ENCODE results near the gene ZMIZ1. TPM values are rescaled to one million over a fixed set of nuclear protein-coding genes. Genes with fewer than 3 reads are reported as not detected.

Gene ZMIZ1
- total RNA-seq, 1 experiment from 2014 or later: 42.3 TPM

GRCh38 chr10:79340646-79341244, 272.0 kb downstream of the ZMIZ1 start:
- no peaks in the 10 kb centered on the region for H3K36me3 Mint-ChIP-seq (ENCODE audit: insufficient read depth, unreplicated experiment)
- no peak overlapping the region for H3K27ac Mint-ChIP-seq (ENCODE audit: unreplicated experiment)

DNA sequence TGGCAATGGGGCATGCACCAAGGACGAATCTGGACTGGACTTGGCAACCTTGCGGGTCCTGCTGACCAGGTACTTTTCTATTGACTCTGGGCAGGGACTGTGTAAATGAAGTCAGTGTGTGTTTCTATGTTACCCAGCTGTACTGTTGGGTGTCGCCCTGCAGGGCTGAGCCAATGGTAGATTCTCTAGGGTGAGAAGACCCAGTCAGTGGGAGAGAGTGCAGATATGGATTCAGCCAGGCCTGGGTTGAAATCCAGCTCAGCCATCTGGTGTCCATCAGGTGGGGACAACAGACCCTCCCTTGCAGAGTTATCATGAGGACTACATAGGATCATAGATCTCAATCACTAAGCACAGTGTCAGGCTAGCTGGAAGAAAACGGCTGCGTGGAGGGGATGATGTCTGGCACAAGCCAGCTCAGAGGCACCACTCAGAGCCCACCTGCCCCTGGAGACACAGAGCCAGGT, 273.6 kb downstream of the ZMIZ1 start:
- no peak for DNase-seq
- no peaks in the 10 kb centered on the region for H3K27me3 Mint-ChIP-seq (ENCODE audit: insufficient read depth, unreplicated experiment)
- TF ChIP-seq, protein P1, sequence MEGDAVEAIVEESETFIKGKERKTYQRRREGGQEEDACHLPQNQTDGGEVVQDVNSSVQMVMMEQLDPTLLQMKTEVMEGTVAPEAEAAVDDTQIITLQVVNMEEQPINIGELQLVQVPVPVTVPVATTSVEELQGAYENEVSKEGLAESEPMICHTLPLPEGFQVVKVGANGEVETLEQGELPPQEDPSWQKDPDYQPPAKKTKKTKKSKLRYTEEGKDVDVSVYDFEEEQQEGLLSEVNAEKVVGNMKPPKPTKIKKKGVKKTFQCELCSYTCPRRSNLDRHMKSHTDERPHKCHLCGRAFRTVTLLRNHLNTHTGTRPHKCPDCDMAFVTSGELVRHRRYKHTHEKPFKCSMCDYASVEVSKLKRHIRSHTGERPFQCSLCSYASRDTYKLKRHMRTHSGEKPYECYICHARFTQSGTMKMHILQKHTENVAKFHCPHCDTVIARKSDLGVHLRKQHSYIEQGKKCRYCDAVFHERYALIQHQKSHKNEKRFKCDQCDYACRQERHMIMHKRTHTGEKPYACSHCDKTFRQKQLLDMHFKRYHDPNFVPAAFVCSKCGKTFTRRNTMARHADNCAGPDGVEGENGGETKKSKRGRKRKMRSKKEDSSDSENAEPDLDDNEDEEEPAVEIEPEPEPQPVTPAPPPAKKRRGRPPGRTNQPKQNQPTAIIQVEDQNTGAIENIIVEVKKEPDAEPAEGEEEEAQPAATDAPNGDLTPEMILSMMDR (IDR thresholded peaks at IDR 0.05; ENCODE audit: insufficient read depth in 1 of 2, low read depth in 1 of 2, low read length in 1 of 2, severe bottlenecking in 1 of 2, unreplicated experiment in 1 of 2): no peak
- Histone ChIP-seq H3K27me3 (replicated peaks; ENCODE audit: control insufficient read depth, insufficient read depth, low read length) (no peaks in the 10 kb centered on the region), H3K4me1 (no peaks in the 10 kb centered on the region), H3K9me3 (no peaks in the 10 kb centered on the region), H3K36me3 (ENCODE audit: control insufficient read depth, insufficient read depth, low read length) (no peaks in the 10 kb centered on the region), H3K4me3 (ENCODE audit: low read depth, low read length) (no peak overlapping the region)
- H3K4me3 Mint-ChIP-seq (ENCODE audit: unreplicated experiment): no peak overlapping the region
- H3K27ac Mint-ChIP-seq (ENCODE audit: unreplicated experiment): no peak overlapping the region
- POLR2A ChIA-PET: no interaction called here
- no peaks in the 10 kb centered on the region for H3K4me1 Mint-ChIP-seq (ENCODE audit: low read depth, unreplicated experiment)
- no peaks in the 10 kb centered on the region for H3K36me3 Mint-ChIP-seq (ENCODE audit: insufficient read depth, unreplicated experiment)
- BruUV-seq (replicated peaks): no TSS peak
- intact Hi-C loops (cut with micrococcal nuclease; ENCODE audit: unreplicated experiment): no loop called here
- CTCF ChIA-PET: no interaction called here
- no peaks in the 10 kb centered on the region for H3K9me3 Mint-ChIP-seq (ENCODE audit: unreplicated experiment)

More at GRCh38 chr10:79340646-79341244, 272.0 kb downstream of the ZMIZ1 start:
- no peak overlapping the region for H3K4me3 Mint-ChIP-seq (ENCODE audit: unreplicated experiment)
- no peaks in the 10 kb centered on the region for H3K4me1 Mint-ChIP-seq (ENCODE audit: low read depth, unreplicated experiment)
- H3K9me3 Mint-ChIP-seq (ENCODE audit: unreplicated experiment): no peaks in the 10 kb centered on the region
- ChIA-PET CTCF (no interaction called here), POLR2A (no interaction called here)
- TF ChIP-seq, protein P1 (IDR thresholded peaks at IDR 0.05; ENCODE audit: insufficient read depth in 1 of 2, low read depth in 1 of 2, low read length in 1 of 2, severe bottlenecking in 1 of 2, unreplicated experiment in 1 of 2): no peak
- H3K27me3 Mint-ChIP-seq (ENCODE audit: insufficient read depth, unreplicated experiment): no peaks in the 10 kb centered on the region
- Histone ChIP-seq H3K4me1 (no peaks in the 10 kb centered on the region), H3K4me3 (ENCODE audit: low read depth, low read length) (no peak overlapping the region), H3K36me3 (ENCODE audit: control insufficient read depth, insufficient read depth, low read length) (no peaks in the 10 kb centered on the region), H3K27me3 (replicated peaks; ENCODE audit: control insufficient read depth, insufficient read depth, low read length) (no peaks in the 10 kb centered on the region), H3K9me3 (no peaks in the 10 kb centered on the region)
- intact Hi-C loops (cut with micrococcal nuclease; ENCODE audit: unreplicated experiment): no loop called here
- DNase-seq: no peak
- BruUV-seq (replicated peaks): no TSS peak

DNA sequence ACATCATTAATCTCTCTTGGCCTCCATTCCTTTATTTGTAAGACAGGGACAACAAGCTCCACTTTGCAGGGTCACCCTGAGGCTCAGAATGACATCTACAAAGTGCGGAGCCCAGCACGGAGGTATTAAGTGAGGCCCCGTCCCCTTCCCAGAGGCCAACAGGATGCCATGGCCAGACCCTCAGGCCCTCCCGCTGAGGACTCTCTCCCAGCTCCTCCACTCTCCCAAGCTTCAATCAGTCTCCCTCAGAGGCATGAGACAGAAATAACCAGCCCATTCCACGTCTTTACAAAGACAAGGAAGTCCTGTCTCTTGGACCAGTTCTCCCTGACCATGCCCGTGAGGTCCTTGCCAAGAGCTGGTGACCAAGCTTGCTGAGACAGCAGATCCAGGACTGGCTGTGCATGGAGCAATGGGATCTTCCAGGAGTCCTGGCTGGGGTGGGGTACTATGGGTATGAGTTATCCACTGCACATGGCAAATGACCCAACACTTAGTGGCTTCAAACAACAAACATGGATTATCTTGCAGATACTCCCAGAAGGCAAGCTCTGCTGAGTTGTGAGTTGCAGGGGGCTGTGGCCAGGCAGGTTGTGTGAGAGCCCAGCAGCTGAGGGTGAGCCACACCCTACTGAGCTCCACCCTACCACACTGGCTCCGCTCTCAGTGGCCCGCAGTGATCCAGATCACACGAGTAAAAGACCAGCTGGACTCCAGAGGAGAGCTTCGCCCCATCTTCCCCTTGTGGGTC, 274.2 kb downstream of the ZMIZ1 start:
- Histone ChIP-seq H3K36me3 (ENCODE audit: control insufficient read depth, insufficient read depth, low read length) (no peaks in the 10 kb centered on the region), H3K4me1 (no peaks in the 10 kb centered on the region), H3K27me3 (replicated peaks; ENCODE audit: control insufficient read depth, insufficient read depth, low read length) (no peaks in the 10 kb centered on the region), H3K4me3 (ENCODE audit: low read depth, low read length) (no peak overlapping the region), H3K9me3 (no peaks in the 10 kb centered on the region)
- POLR2A ChIA-PET: no interaction called here
- no peaks in the 10 kb centered on the region for H3K4me1 Mint-ChIP-seq (ENCODE audit: low read depth, unreplicated experiment)
- CTCF ChIA-PET: interaction anchor here (1.8 kb wide), 1 partner anchor 16 kb away, joined by 5 read pairs; no protein-coding TSS in a partner anchor
- TF ChIP-seq, protein P1 (IDR thresholded peaks at IDR 0.05; ENCODE audit: insufficient read depth in 1 of 2, low read depth in 1 of 2, low read length in 1 of 2, severe bottlenecking in 1 of 2, unreplicated experiment in 1 of 2): no peak
- no peaks in the 10 kb centered on the region for H3K9me3 Mint-ChIP-seq (ENCODE audit: unreplicated experiment)
- no TSS peak for BruUV-seq (replicated peaks)
- no peak for DNase-seq
- peaks cover 6% of the 10 kb centered on the region for H3K36me3 Mint-ChIP-seq (ENCODE audit: insufficient read depth, unreplicated experiment)
- H3K27me3 Mint-ChIP-seq (ENCODE audit: insufficient read depth, unreplicated experiment): no peaks in the 10 kb centered on the region
- H3K4me3 Mint-ChIP-seq (ENCODE audit: unreplicated experiment): no peak overlapping the region
- no peak overlapping the region for H3K27ac Mint-ChIP-seq (ENCODE audit: unreplicated experiment)
- intact Hi-C loops (cut with micrococcal nuclease; ENCODE audit: unreplicated experiment): no loop called here

Measured in Caco-2 (cell line).